GM12878 (cell line): ENCODE results near the gene C1RL. TPM values are rescaled to one million over a fixed set of nuclear protein-coding genes. Genes with fewer than 3 reads are reported as not detected.

Experiments used
- BCL11A ChIP-seq: IDR thresholded peaks from 2 replicates; pipeline ENCODE4 v1.6.1; 2011; ENCODE audit warnings: low read depth, low read length
- IRF4 ChIP-seq: IDR thresholded peaks from 2 replicates; pipeline ENCODE4 v1.6.1; 2011; ENCODE audit warnings: low read depth, low read length
- NKRF ChIP-seq: fragments of 450-650 bp; conservative IDR thresholded peaks from 2 replicates; pipeline ENCODE4 v1.6.1; 2017; ENCODE audit warnings: mild to moderate bottlenecking, moderate library complexity
- RAD21 ChIP-seq: IDR thresholded peaks from 2 replicates; pipeline ENCODE4 v1.6.1; 2011; ENCODE audit warnings: mild to moderate bottlenecking, low read depth, low read length, moderate library complexity; ENCODE audit not compliant: insufficient read depth
- RB1 ChIP-seq: fragments of 450-650 bp; formaldehyde crosslinking; IDR thresholded peaks from 2 replicates; pipeline ENCODE4 v1.6.1; 2017; ENCODE audit warnings: mild to moderate bottlenecking, borderline replicate concordance
- RUNX3 ChIP-seq: IDR thresholded peaks from 2 replicates; pipeline ENCODE4 v1.6.1; 2012; ENCODE audit warnings: low read length, inconsistent platforms
- TAF1 ChIP-seq: IDR thresholded peaks from 2 replicates; pipeline ENCODE4 v1.6.1; 2011; ENCODE audit warnings: mild to moderate bottlenecking, low read depth, low read length, borderline replicate concordance
- TCF3 ChIP-seq: IDR thresholded peaks from 2 replicates; pipeline ENCODE4 v1.6.1; 2012; ENCODE audit warnings: low read depth, mild to moderate bottlenecking, low read length, borderline replicate concordance; ENCODE audit not compliant: insufficient read depth
- YY1 ChIP-seq: IDR thresholded peaks from 2 replicates; pipeline ENCODE4 v1.6.1; 2011; ENCODE audit warnings: low read depth, mild to moderate bottlenecking, low read length
- ZNF207 ChIP-seq: fragments of 450-650 bp; IDR thresholded peaks from 2 replicates; pipeline ENCODE4 v1.6.1; 2014; ENCODE audit warnings: antibody characterized with exemption, mild to moderate bottlenecking, borderline replicate concordance
- polyA plus RNA-seq, 11 experiments: library from polyadenylated mRNA; depleted of rRNA in 4 of 11; unstranded in 6 of 11; stranded (reverse) in 5 of 11; fragments of >200 nt; fragmentation: Nextera tagmentation in 4 of 11; fragmentation: Illumina TruSeq in 1 of 11; extraction: Ambion mirVana in 4 of 11; extraction: Trizol in 1 of 11; gene quantifications; 1 replicate in 1 of 11; 2 replicates in 10 of 11; pipeline versions ENCODE4 v1.2.1 to v1.2.3, GENCODE V29; 2011 to 2016; ENCODE audit warnings: inconsistent platforms in 2 of 11, missing spikeins in 2 of 11, low read depth in 1 of 11
- total RNA-seq, 4 experiments: library from RNA; depleted of rRNA in 3 of 4; stranded (reverse); fragments of >200 nt in 3 of 4; fragmentation: Illumina TruSeq in 1 of 4; extraction: Trizol in 1 of 4; gene quantifications; 2 replicates each; pipeline versions ENCODE4 v1.2.1 to v1.2.3, GENCODE V29; 2013 to 2021
- TF ChIP-seq, protein P1 (sequence below): IDR thresholded peaks from 2 replicates; pipeline ENCODE4 v1.6.1; 2012; ENCODE audit warnings: improper control_type of control experiment, low read depth, low read length; ENCODE audit not compliant: insufficient replicate concordance
- TF ChIP-seq, protein P2 (sequence below): fragments of 450-650 bp; formaldehyde crosslinking; IDR thresholded peaks from 2 replicates; pipeline ENCODE4 v1.5.0; 2022; ENCODE audit warnings: mild to moderate bottlenecking, missing genetic modification characterization

The C1RL gene
- total and polyA plus RNA-seq, 10 of the 15 experiments (the other 5 are each of a cell fraction or from before 2014, with no cell fraction given) = 1.3 to 12.8 (median 8.1) TPM

DNA sequence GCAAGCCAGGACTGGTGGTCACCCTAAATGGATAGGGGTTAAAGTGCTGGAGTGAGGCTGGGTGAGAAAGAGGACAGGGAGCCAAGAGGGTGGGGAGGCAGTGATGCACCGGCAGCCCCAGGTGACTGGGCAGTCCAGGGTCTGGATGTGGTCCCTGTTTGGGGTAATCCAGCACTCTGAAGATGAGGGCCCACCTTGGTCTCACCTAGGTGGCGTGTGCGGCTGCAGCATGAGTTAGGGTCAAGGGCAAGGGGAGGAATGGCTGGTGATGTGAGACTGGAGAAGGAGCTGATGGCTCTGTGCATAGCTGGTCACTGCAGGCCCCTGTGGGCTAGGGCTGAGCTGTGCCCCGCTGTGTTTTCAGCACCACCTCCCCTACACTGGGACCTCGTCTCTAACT is 1.6 kb upstream of the C1RL start (continued):
- TF ChIP-seq YY1 = no peak
- TF ChIP-seq, protein P1, sequence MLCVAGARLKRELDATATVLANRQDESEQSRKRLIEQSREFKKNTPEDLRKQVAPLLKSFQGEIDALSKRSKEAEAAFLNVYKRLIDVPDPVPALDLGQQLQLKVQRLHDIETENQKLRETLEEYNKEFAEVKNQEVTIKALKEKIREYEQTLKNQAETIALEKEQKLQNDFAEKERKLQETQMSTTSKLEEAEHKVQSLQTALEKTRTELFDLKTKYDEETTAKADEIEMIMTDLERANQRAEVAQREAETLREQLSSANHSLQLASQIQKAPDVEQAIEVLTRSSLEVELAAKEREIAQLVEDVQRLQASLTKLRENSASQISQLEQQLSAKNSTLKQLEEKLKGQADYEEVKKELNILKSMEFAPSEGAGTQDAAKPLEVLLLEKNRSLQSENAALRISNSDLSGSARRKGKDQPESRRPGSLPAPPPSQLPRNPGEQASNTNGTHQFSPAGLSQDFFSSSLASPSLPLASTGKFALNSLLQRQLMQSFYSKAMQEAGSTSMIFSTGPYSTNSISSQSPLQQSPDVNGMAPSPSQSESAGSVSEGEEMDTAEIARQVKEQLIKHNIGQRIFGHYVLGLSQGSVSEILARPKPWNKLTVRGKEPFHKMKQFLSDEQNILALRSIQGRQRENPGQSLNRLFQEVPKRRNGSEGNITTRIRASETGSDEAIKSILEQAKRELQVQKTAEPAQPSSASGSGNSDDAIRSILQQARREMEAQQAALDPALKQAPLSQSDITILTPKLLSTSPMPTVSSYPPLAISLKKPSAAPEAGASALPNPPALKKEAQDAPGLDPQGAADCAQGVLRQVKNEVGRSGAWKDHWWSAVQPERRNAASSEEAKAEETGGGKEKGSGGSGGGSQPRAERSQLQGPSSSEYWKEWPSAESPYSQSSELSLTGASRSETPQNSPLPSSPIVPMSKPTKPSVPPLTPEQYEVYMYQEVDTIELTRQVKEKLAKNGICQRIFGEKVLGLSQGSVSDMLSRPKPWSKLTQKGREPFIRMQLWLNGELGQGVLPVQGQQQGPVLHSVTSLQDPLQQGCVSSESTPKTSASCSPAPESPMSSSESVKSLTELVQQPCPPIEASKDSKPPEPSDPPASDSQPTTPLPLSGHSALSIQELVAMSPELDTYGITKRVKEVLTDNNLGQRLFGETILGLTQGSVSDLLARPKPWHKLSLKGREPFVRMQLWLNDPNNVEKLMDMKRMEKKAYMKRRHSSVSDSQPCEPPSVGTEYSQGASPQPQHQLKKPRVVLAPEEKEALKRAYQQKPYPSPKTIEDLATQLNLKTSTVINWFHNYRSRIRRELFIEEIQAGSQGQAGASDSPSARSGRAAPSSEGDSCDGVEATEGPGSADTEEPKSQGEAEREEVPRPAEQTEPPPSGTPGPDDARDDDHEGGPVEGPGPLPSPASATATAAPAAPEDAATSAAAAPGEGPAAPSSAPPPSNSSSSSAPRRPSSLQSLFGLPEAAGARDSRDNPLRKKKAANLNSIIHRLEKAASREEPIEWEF = no peak
- no peak for TF ChIP-seq RAD21
- TF ChIP-seq TCF3 = no peak
- TF ChIP-seq IRF4 = no peak
- TF ChIP-seq BCL11A = no peak
- TF ChIP-seq RB1 = no peak
- no peak for TF ChIP-seq RUNX3
- TF ChIP-seq, protein P2, sequence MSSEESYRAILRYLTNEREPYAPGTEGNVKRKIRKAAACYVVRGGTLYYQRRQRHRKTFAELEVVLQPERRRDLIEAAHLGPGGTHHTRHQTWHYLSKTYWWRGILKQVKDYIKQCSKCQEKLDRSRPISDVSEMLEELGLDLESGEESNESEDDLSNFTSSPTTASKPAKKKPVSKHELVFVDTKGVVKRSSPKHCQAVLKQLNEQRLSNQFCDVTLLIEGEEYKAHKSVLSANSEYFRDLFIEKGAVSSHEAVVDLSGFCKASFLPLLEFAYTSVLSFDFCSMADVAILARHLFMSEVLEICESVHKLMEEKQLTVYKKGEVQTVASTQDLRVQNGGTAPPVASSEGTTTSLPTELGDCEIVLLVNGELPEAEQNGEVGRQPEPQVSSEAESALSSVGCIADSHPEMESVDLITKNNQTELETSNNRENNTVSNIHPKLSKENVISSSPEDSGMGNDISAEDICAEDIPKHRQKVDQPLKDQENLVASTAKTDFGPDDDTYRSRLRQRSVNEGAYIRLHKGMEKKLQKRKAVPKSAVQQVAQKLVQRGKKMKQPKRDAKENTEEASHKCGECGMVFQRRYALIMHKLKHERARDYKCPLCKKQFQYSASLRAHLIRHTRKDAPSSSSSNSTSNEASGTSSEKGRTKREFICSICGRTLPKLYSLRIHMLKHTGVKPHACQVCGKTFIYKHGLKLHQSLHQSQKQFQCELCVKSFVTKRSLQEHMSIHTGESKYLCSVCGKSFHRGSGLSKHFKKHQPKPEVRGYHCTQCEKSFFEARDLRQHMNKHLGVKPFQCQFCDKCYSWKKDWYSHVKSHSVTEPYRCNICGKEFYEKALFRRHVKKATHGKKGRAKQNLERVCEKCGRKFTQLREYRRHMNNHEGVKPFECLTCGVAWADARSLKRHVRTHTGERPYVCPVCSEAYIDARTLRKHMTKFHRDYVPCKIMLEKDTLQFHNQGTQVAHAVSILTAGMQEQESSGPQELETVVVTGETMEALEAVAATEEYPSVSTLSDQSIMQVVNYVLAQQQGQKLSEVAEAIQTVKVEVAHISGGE (CRISPR knock-in tag) = no peak
- TF ChIP-seq NKRF = no peak
- no peak for TF ChIP-seq ZNF207
- TF ChIP-seq TAF1 = no peak
